Measurements from ENCODE around the gene SPDYE9. TPM values are rescaled to one million over a fixed set of nuclear protein-coding genes. Genes with fewer than 3 reads are reported as not detected.
"Not testable (repeated sequence)": the region's sequence is repeated elsewhere in the genome, so short reads cannot be mapped to it uniquely, and the experiment has no call there.

SPDYE9 gene
- total and polyA plus RNA-seq, 2 of the 8 experiments (the other 6 are each of a cell fraction or from before 2014, with no cell fraction given), result not detected

DNA sequence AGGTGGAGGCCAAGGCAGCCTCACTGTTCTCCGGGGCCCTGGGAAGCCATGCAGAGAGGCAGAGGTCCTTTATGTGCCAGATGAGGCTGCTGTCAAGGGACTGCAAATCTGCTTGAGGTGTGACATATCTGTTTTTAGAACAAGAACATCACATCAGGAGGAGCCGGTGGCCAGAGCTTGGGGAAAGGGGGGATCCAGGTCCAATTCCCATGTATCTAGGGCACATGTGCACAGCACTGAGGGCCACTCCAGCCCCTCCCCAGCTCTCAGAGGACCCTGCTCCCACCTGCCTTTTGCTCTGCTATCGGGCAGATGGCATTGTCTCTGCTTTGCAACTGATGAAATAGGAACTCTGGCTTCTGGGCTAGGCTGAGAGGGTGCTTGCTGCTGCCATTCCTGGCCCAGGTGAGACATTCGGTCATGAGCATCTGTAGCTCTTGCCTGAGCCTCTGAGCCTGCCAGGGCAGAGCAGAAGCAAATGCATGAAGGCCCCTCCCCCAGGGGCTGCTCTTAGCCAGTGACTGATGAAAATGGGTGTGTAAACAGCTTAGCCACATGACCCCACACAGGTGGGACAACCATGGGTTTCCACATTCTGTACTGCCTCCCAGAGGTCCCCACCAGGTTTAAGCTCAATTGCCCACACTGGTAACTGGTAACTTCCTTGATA, 37.1 kb upstream of the SPDYE9 start:
- H2AK5ac ChIP-seq (ENCODE audit: low read depth, low read length); H3K9ac ChIP-seq (replicated peaks in 1 of 4; ENCODE audit: extremely low read depth in 1 of 4, low read depth in 3 of 4, low read length in 3 of 4); H3K79me2 ChIP-seq (ENCODE audit: control insufficient read depth in 1 of 2, insufficient read depth in 2 of 2, low read length in 2 of 2); H3K23me2 ChIP-seq (ENCODE audit: low read depth, low read length); H3K14ac ChIP-seq (ENCODE audit: insufficient read length); H2BK5ac ChIP-seq (ENCODE audit: low read depth, low read length); H2BK15ac ChIP-seq (ENCODE audit: low read length); H3K23ac ChIP-seq (ENCODE audit: insufficient read length); H4K5ac ChIP-seq (ENCODE audit: insufficient read length, low read depth, low read length); H4K8ac ChIP-seq (ENCODE audit: extremely low read depth, insufficient read depth, low read length); H3K4me3 ChIP-seq (ENCODE audit: extremely low read depth in 1 of 4, insufficient read depth in 2 of 4, low read depth in 3 of 4, low read length in 4 of 4); H4K91ac ChIP-seq (replicated peaks; ENCODE audit: insufficient read length, low read length); H3K27ac ChIP-seq (ENCODE audit: low read depth, low read length); H3K56ac ChIP-seq (replicated peaks; ENCODE audit: insufficient read length, low read depth, low read length); H3K18ac ChIP-seq (ENCODE audit: extremely low read depth, low read length); FAIRE-seq; H3K79me1 ChIP-seq (ENCODE audit: low read depth, low read length); CTCF ChIA-PET (ENCODE audit: partially characterized antibody); H2BK20ac ChIP-seq (ENCODE audit: low read length); POLR2A ChIA-PET (ENCODE audit: partially characterized antibody); H3K36me3 ChIP-seq (ENCODE audit: control insufficient read depth in 2 of 4, insufficient read depth in 4 of 4, low read length in 3 of 4); H3K4me1 ChIP-seq (replicated peaks in 1 of 4; ENCODE audit: control insufficient read depth in 3 of 4, insufficient read depth in 4 of 4, low read length in 3 of 4); H3K4ac ChIP-seq (replicated peaks; ENCODE audit: insufficient read length, low read depth, low read length); H4K20me1 ChIP-seq (replicated peaks in 1 of 2; ENCODE audit: control insufficient read depth in 1 of 2, insufficient read depth in 2 of 2, low read length in 2 of 2); H3K4me2 ChIP-seq (ENCODE audit: insufficient read depth in 1 of 2, low read depth in 2 of 2, low read length in 2 of 2); H2AFZ ChIP-seq (ENCODE audit: low read length); H3K9me3 ChIP-seq (ENCODE audit: insufficient read depth in 2 of 2, low read depth in 1 of 2, low read length in 1 of 2); H3K27me3 ChIP-seq (replicated peaks in 1 of 4; ENCODE audit: control insufficient read depth in 3 of 4, extremely low read depth in 1 of 4, insufficient read depth in 3 of 4, low read length in 3 of 4); H2BK12ac ChIP-seq (ENCODE audit: low read depth, low read length); H2BK120ac ChIP-seq (replicated peaks; ENCODE audit: low read depth, low read length): not testable (repeated sequence)
- peak in 1 of 2 experiments; percentile 49 for DNase-seq (ENCODE audit: low read depth in 1 of 2, low spot score in 2 of 2)
- 81% methylated on average over 2 of the region's 4 CpGs; no CpG with 5 or more reads in 1 of the 2 experiments for WGBS, 2 experiments (ENCODE audit: extremely low coverage in 1 of 2, insufficient coverage in 1 of 2, insufficient read length in 1 of 2, insufficient replicate concordance in 2 of 2, low coverage in 1 of 2, low lambda C conversion rate in 2 of 2, missing lambda C conversion rate in 1 of 2)

DNA sequence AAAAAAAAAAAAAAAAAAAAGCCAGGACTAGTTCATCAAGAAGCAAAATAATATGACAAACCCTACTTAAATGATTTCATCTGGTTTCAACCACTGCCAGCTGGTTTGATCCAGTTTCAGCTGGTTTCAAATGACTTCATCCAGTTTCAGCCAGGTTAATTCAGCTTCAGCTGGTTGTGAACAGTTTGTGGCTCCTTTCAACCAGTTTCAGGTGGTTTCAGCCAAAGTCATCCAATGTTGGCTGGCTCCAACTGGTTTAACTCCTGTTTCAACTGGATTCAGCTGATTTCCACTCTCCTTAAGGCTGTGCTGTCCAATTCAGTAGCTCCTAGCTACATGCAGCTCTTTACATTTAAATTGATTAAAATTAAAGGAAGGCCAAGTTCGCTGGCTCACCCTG, 32.3 kb upstream of the SPDYE9 start:
- H2BK20ac ChIP-seq (ENCODE audit: low read length); H3K9ac ChIP-seq (replicated peaks in 1 of 4; ENCODE audit: extremely low read depth in 1 of 4, low read depth in 3 of 4, low read length in 3 of 4); POLR2A ChIA-PET (ENCODE audit: partially characterized antibody); H4K8ac ChIP-seq (ENCODE audit: extremely low read depth, insufficient read depth, low read length); H3K56ac ChIP-seq (replicated peaks; ENCODE audit: insufficient read length, low read depth, low read length); CTCF ChIA-PET (ENCODE audit: partially characterized antibody); H3K36me3 ChIP-seq (ENCODE audit: control insufficient read depth in 2 of 4, insufficient read depth in 4 of 4, low read length in 3 of 4); H2BK120ac ChIP-seq (replicated peaks; ENCODE audit: low read depth, low read length); H3K79me1 ChIP-seq (ENCODE audit: low read depth, low read length); H3K23ac ChIP-seq (ENCODE audit: insufficient read length); H3K4me2 ChIP-seq (ENCODE audit: insufficient read depth in 1 of 2, low read depth in 2 of 2, low read length in 2 of 2); H3K18ac ChIP-seq (ENCODE audit: extremely low read depth, low read length); H3K27me3 ChIP-seq (replicated peaks in 1 of 4; ENCODE audit: control insufficient read depth in 3 of 4, extremely low read depth in 1 of 4, insufficient read depth in 3 of 4, low read length in 3 of 4); H3K23me2 ChIP-seq (ENCODE audit: low read depth, low read length); H2AFZ ChIP-seq (ENCODE audit: low read length); H3K4me3 ChIP-seq (ENCODE audit: extremely low read depth in 1 of 4, insufficient read depth in 2 of 4, low read depth in 3 of 4, low read length in 4 of 4); H3K14ac ChIP-seq (ENCODE audit: insufficient read length); H4K91ac ChIP-seq (replicated peaks; ENCODE audit: insufficient read length, low read length); H4K5ac ChIP-seq (ENCODE audit: insufficient read length, low read depth, low read length); H2BK15ac ChIP-seq (ENCODE audit: low read length); H3K4me1 ChIP-seq (replicated peaks in 1 of 4; ENCODE audit: control insufficient read depth in 3 of 4, insufficient read depth in 4 of 4, low read length in 3 of 4); FAIRE-seq; H2BK12ac ChIP-seq (ENCODE audit: low read depth, low read length); DNase-seq (ENCODE audit: low read depth in 1 of 2, low spot score in 2 of 2); H3K79me2 ChIP-seq (ENCODE audit: control insufficient read depth in 1 of 2, insufficient read depth in 2 of 2, low read length in 2 of 2); H2AK5ac ChIP-seq (ENCODE audit: low read depth, low read length); H3K27ac ChIP-seq (ENCODE audit: low read depth, low read length); H3K9me3 ChIP-seq (ENCODE audit: insufficient read depth in 2 of 2, low read depth in 1 of 2, low read length in 1 of 2); H3K4ac ChIP-seq (replicated peaks; ENCODE audit: insufficient read length, low read depth, low read length); H4K20me1 ChIP-seq (replicated peaks in 1 of 2; ENCODE audit: control insufficient read depth in 1 of 2, insufficient read depth in 2 of 2, low read length in 2 of 2); H2BK5ac ChIP-seq (ENCODE audit: low read depth, low read length): not testable (repeated sequence)
- WGBS, 2 experiments (ENCODE audit: extremely low coverage in 1 of 2, insufficient coverage in 1 of 2, insufficient read length in 1 of 2, insufficient replicate concordance in 2 of 2, low coverage in 1 of 2, low lambda C conversion rate in 2 of 2, missing lambda C conversion rate in 1 of 2), result no CpG with 5 or more reads among the region's 1 CpG

Measured in H1 (cell line).